HepG2 (cell line): ENCODE measurements around the gene ETHE1. TPM values are rescaled to one million over a fixed set of nuclear protein-coding genes. Genes with fewer than 3 reads are reported as not detected.

Experiments used
- CREM ChIP-seq, 2 experiments: sonication (generic) in 1 of 2; formaldehyde crosslinking in 1 of 2; IDR thresholded peaks; 2 replicates each; pipeline versions ENCODE4 v1.4.0 to v1.6.1; 2016 to 2020; ENCODE audit warnings: antibody characterized with exemption in 1 of 2, mild to moderate bottlenecking in 1 of 2, missing genetic modification reagents in 1 of 2
- HNRNPLL ChIP-seq: fragments of 200-400 bp; formaldehyde crosslinking; IDR thresholded peaks from 2 replicates; pipeline ENCODE4 v1.6.1; 2017; ENCODE audit warnings: mild to moderate bottlenecking, low read depth, low read length; ENCODE audit not compliant: poor library complexity, severe bottlenecking
- MIER2 ChIP-seq: IDR thresholded peaks from 2 replicates; pipeline ENCODE4 v1.6.1; 2016; ENCODE audit warnings: missing biosample characterization, missing genetic modification reagents
- SOX5 ChIP-seq: IDR thresholded peaks from 2 replicates; pipeline ENCODE4 v1.6.1; 2016; ENCODE audit warnings: borderline replicate concordance
- YEATS4 ChIP-seq: sonication (generic); formaldehyde crosslinking; IDR thresholded peaks from 2 replicates; pipeline ENCODE4 v1.4.0; 2020; ENCODE audit warnings: missing genetic modification reagents, borderline replicate concordance
- ZNF256 ChIP-seq: sonication (generic); formaldehyde crosslinking; conservative IDR thresholded peaks from 2 replicates; pipeline ENCODE4 v1.4.0; 2020; ENCODE audit warnings: missing genetic modification reagents
- ZNF430 ChIP-seq: sonication (generic); formaldehyde crosslinking; IDR thresholded peaks from 2 replicates; pipeline ENCODE4 v1.9.0; 2021; ENCODE audit warnings: mild to moderate bottlenecking, missing genetic modification reagents
- ZNF563 ChIP-seq: sonication (generic); formaldehyde crosslinking; IDR thresholded peaks from 2 replicates; pipeline ENCODE4 v1.8.0; 2022; ENCODE audit warnings: mild to moderate bottlenecking, moderate library complexity, missing genetic modification reagents
- polyA plus RNA-seq, 8 experiments: library from polyadenylated mRNA; depleted of rRNA in 3 of 8; stranded (reverse) in 7 of 8; unstranded in 1 of 8; fragments of >200 nt; fragmentation: Illumina TruSeq in 4 of 8; extraction: Trizol in 4 of 8; gene quantifications; 2 replicates each; pipeline versions ENCODE4 v1.2.1 to v1.2.3, GENCODE V29; 2011 to 2016; ENCODE audit warnings: low read depth in 4 of 8, missing spikeins in 1 of 8, mixed read lengths in 1 of 8; ENCODE audit not compliant: insufficient read depth in 1 of 8
- total RNA-seq, 5 experiments: library from RNA; depleted of rRNA; stranded (reverse); fragments of >200 nt; fragmentation: Illumina TruSeq; extraction: Trizol; gene quantifications; 2 replicates each; pipeline ENCODE4 v1.2.3, GENCODE V29; 2016; ENCODE audit warnings: low read depth in 1 of 5
- TF ChIP-seq, protein P1 (sequence below): sonication (generic); formaldehyde crosslinking; IDR thresholded peaks from 2 replicates; pipeline ENCODE4 v1.8.0; 2022; ENCODE audit warnings: mild to moderate bottlenecking, missing genetic modification reagents; ENCODE audit not compliant: insufficient replicate concordance
- TF ChIP-seq, protein P2 (sequence below): sonication (generic); formaldehyde crosslinking; IDR thresholded peaks from 2 replicates; pipeline ENCODE4 v1.4.0; 2020; ENCODE audit warnings: low read depth, missing genetic modification reagents
- TF ChIP-seq, protein P3 (sequence below): sonication (generic); formaldehyde crosslinking; IDR thresholded peaks from 2 replicates; pipeline ENCODE4 v1.5.1; 2020; ENCODE audit warnings: missing genetic modification reagents, mild to moderate bottlenecking, borderline replicate concordance
- TF ChIP-seq, protein P4 (sequence below): sonication (generic); formaldehyde crosslinking; IDR thresholded peaks from 2 replicates; pipeline ENCODE4 v1.4.0; 2020; ENCODE audit warnings: missing genetic modification reagents
- TF ChIP-seq, protein P5 (sequence below): IDR thresholded peaks from 2 replicates; pipeline ENCODE4 v1.6.1; 2018; ENCODE audit warnings: missing genetic modification reagents, mild to moderate bottlenecking, missing compliant biosample characterization
- TF ChIP-seq, protein P6 (sequence below): IDR thresholded peaks from 2 replicates; pipeline ENCODE4 v1.6.1; 2012; ENCODE audit warnings: inconsistent platforms
- TF ChIP-seq, protein P7 (sequence below): sonication (generic); formaldehyde crosslinking; IDR thresholded peaks from 2 replicates; pipeline ENCODE4 v1.4.0; 2020; ENCODE audit warnings: mild to moderate bottlenecking, missing genetic modification reagents

ETHE1 gene
- total and polyA plus RNA-seq, 2 of the 13 experiments (the other 11 are each of a cell fraction or from before 2014, with no cell fraction given), result 32.5 to 58.4 TPM

DNA sequence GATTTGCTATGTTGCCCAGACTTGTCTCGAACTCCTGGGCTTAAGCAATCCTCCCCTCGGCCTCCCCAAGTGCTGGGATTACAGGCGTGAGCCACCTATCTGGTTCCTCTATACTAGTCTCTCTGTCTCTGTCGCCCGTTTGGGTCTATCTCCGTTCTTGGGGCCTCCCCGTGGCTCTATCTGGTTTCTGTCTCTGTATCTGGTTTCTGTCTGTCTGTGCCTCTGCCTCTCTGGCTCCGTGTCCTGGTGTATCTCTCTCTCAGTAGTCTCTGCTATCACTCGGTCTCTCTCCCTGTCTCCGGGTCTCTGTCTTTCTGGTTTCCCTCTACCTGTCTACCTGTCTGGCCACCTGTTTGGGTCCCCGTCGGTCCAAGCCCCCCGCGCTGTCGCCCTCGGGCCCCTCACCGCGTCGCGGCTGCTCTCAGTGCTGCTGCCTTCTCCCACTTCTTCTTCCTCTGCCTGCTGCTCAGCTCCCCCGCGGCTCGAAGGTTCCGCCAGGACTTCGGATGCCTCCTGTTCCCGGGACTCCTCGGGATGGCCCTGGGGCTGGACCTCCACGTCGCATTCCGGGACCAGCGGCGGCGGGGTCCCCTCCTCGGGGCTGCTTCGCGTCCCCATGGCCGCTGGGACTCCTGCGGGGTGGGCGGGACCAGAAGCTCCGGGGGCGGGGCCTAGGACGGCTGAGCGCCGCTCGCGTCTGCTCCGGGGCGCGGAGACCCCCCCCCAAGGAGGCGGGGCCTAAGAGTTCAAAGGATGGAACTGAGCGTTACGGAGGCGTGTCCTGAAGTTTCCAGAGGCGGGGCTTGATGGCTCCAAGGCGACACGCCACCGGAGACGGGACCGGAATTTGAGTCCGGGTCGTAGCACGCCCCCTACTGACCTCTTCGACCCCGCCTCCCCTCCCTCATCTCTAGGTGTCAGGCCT lies 23.2 kb downstream of the ETHE1 start (continued):
- TF ChIP-seq, protein P1, sequence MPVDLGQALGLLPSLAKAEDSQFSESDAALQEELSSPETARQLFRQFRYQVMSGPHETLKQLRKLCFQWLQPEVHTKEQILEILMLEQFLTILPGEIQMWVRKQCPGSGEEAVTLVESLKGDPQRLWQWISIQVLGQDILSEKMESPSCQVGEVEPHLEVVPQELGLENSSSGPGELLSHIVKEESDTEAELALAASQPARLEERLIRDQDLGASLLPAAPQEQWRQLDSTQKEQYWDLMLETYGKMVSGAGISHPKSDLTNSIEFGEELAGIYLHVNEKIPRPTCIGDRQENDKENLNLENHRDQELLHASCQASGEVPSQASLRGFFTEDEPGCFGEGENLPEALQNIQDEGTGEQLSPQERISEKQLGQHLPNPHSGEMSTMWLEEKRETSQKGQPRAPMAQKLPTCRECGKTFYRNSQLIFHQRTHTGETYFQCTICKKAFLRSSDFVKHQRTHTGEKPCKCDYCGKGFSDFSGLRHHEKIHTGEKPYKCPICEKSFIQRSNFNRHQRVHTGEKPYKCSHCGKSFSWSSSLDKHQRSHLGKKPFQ (CRISPR knock-in tag), result no peak
- TF ChIP-seq YEATS4 (peak; percentile 22), ZNF563 (CRISPR knock-in tag) (0 out of 2 replicates have a peak, but pooled peaks have one; percentile 48), ZNF430 (CRISPR knock-in tag) (0 out of 2 replicates have a peak, but pooled peaks have one; percentile 42), SOX5 (CRISPR knock-in tag) (no peak), CREM (IDR thresholded peaks at IDR 0.05) (0 out of 2 replicates have a peak, but pooled peaks have one; percentile 8), CREM (CRISPR knock-in tag; IDR thresholded peaks at IDR 0.05) (no peak), ZNF256 (CRISPR knock-in tag) (no peak), HNRNPLL (peak; percentile 59), MIER2 (CRISPR knock-in tag) (no peak)
- TF ChIP-seq, protein P2, sequence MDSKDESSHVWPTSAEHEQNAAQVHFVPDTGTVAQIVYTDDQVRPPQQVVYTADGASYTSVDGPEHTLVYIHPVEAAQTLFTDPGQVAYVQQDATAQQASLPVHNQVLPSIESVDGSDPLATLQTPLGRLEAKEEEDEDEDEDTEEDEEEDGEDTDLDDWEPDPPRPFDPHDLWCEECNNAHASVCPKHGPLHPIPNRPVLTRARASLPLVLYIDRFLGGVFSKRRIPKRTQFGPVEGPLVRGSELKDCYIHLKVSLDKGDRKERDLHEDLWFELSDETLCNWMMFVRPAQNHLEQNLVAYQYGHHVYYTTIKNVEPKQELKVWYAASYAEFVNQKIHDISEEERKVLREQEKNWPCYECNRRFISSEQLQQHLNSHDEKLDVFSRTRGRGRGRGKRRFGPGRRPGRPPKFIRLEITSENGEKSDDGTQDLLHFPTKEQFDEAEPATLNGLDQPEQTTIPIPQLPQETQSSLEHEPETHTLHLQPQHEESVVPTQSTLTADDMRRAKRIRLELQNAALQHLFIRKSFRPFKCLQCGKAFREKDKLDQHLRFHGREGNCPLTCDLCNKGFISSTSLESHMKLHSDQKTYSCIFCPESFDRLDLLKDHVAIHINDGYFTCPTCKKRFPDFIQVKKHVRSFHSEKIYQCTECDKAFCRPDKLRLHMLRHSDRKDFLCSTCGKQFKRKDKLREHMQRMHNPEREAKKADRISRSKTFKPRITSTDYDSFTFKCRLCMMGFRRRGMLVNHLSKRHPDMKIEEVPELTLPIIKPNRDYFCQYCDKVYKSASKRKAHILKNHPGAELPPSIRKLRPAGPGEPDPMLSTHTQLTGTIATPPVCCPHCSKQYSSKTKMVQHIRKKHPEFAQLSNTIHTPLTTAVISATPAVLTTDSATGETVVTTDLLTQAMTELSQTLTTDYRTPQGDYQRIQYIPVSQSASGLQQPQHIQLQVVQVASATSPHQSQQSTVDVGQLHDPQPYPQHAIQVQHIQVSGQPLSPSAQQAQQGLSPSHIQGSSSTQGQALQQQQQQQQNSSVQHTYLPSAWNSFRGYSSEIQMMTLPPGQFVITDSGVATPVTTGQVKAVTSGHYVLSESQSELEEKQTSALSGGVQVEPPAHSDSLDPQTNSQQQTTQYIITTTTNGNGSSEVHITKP, result no peak
- TF ChIP-seq, protein P3, sequence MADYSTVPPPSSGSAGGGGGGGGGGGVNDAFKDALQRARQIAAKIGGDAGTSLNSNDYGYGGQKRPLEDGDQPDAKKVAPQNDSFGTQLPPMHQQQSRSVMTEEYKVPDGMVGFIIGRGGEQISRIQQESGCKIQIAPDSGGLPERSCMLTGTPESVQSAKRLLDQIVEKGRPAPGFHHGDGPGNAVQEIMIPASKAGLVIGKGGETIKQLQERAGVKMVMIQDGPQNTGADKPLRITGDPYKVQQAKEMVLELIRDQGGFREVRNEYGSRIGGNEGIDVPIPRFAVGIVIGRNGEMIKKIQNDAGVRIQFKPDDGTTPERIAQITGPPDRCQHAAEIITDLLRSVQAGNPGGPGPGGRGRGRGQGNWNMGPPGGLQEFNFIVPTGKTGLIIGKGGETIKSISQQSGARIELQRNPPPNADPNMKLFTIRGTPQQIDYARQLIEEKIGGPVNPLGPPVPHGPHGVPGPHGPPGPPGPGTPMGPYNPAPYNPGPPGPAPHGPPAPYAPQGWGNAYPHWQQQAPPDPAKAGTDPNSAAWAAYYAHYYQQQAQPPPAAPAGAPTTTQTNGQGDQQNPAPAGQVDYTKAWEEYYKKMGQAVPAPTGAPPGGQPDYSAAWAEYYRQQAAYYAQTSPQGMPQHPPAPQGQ (CRISPR knock-in tag), result no peak
- TF ChIP-seq, protein P4, sequence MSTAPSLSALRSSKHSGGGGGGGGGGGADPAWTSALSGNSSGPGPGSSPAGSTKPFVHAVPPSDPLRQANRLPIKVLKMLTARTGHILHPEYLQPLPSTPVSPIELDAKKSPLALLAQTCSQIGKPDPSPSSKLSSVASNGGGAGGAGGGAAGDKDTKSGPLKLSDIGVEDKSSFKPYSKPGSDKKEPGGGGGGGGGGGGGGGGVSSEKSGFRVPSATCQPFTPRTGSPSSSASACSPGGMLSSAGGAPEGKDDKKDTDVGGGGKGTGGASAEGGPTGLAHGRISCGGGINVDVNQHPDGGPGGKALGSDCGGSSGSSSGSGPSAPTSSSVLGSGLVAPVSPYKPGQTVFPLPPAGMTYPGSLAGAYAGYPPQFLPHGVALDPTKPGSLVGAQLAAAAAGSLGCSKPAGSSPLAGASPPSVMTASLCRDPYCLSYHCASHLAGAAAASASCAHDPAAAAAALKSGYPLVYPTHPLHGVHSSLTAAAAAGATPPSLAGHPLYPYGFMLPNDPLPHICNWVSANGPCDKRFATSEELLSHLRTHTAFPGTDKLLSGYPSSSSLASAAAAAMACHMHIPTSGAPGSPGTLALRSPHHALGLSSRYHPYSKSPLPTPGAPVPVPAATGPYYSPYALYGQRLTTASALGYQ (CRISPR knock-in tag), result 0 out of 2 replicates have a peak, but pooled peaks have one; percentile 4
- TF ChIP-seq, protein P5, sequence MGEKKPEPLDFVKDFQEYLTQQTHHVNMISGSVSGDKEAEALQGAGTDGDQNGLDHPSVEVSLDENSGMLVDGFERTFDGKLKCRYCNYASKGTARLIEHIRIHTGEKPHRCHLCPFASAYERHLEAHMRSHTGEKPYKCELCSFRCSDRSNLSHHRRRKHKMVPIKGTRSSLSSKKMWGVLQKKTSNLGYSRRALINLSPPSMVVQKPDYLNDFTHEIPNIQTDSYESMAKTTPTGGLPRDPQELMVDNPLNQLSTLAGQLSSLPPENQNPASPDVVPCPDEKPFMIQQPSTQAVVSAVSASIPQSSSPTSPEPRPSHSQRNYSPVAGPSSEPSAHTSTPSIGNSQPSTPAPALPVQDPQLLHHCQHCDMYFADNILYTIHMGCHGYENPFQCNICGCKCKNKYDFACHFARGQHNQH, result peak; percentile 32
- TF ChIP-seq, protein P6, sequence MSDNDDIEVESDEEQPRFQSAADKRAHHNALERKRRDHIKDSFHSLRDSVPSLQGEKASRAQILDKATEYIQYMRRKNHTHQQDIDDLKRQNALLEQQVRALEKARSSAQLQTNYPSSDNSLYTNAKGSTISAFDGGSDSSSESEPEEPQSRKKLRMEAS, result peak; percentile 46
- TF ChIP-seq, protein P7, sequence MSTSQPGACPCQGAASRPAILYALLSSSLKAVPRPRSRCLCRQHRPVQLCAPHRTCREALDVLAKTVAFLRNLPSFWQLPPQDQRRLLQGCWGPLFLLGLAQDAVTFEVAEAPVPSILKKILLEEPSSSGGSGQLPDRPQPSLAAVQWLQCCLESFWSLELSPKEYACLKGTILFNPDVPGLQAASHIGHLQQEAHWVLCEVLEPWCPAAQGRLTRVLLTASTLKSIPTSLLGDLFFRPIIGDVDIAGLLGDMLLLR, result peak; percentile 57; the same call in 1 of the 2 replicates
